Stimulated activated CD4-positive, alpha-beta T cell treated with anti-CD3 and anti-CD28 coated beads, Interleukin-12 subunit alpha, Interleukin-12 subunit beta, amount 100 ng/mL, for 4 hours (primary cell): ENCODE results near the gene SSR2.
"Not testable (repeated sequence)": the region's sequence is repeated elsewhere in the genome, so short reads cannot be mapped to it uniquely, and the experiment has no call there.

Experiments used
- DNase-seq: peaks from one replicate; pipeline ENCODE4 v3.0.0-alpha.2; 2020

Gene SSR2

DNA sequence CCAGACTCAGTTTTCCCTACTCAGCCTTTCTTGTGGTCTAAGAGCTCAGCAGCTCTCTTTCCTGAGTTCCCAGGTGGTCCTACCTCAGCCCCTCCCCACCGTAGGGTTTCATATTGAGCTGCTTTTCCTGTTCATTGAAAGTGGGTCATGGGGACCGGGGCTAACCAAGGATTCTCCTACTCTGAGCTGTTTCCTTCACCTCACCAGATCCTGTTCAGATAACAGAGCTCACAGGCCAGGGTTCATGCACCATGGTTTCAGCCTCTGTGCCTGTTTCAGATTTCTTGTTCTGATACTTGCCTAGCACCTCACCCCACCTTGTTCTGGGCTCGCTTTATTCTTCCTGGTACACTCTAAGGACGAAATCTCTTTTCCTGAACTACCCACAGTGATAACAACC lies 24.3 kb upstream of the SSR2 start:
- no peak for DNase-seq

DNA sequence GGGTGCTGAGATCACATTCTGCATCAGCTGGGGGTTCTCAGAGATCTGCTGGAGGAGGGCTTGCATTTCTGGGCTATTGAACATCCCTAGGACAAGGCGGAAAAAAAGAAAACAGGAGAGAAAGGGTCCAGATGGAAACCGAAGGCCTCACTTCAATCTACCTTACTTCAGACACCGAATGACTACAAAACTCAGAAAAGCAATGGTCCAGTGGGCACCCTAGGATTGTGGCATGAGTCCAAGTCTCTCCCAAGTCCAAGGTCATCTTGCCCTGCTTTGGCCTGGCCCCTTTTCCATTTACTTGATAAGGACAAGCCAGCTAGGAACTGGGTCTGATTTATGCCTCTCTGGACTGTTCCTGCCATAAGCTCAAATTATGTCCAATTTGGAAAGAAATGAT lies 22.1 kb upstream of the SSR2 start:
- DNase-seq = no peak

DNA sequence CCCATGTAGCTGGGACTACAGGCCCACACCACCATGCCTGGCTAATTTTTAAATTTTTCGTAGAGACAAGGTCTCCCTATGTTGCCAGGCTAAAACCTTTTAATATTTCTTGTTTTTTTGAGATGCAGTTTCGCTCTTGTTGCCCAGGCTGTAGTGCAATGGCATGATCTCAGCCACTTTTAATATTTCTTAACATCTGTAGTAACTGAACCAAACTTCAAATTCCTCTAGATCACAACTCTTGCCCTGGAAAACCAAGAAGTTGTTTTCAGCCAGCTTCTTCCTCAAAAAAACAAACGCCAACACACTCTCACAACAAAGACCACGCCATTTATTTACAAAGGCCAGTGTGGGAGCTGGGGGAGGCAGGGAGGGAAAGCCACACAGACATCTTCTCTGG lies 14.2 kb upstream of the SSR2 start:
- not testable (repeated sequence) for DNase-seq

DNA sequence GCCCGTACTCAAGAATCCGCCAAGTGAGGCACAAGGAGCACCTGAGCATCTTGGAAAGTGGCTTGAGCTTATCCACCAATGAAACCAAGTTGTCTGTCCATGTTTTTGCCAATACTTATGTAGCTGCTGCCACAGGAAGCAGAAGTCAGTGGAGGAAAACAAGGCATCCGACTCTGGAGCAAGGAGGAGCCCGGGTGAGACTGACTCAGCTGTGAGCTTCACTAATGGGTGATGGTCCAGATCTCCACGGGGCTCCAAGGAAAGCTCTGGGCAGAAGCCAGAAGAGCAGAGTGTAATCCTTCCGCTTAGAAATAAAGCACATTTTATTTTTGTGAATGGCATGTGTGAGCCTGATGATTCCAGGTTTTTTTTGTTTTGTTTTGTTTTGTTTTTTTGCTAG lies 12.3 kb upstream of the SSR2 start:
- no peak for DNase-seq

DNA sequence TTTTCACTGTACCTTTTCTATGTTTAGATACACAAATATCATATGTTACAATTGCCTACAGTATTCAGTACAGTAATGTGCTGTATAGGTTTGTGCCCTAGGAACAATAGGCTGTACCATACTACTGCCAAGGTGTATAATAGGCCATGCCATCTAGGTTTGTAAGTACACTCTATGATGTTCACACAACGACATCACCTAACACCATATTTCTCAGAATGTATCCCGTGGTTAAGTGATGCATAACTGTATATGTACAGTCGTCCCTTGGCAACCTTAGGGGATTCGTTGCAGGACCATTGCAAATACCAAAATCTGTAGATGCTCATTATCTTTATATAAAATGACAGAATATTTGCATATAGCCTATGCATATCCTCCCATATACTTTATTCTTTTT lies 5.8 kb upstream of the SSR2 start:
- no peak for DNase-seq

DNA sequence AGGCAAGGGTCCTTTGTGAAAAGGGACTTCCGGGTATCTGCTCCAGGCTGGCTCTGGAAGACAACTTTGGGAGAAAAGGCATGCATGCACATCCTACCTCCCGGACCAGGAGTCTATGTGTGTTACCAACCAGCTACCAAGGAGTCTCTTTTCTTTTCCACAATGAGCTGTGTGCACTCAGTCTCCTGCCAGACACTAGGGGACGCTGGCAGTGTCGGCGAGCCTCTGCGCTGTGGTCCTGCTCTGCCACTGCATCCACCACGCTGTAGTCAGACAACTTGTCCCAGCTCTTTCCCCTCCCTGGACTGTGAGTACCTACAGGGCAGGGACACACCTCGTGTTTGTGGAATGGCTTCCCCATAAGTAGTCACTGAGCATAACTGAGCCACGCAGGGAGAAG lies 5.1 kb upstream of the SSR2 start:
- DNase-seq = peak; percentile 7

DNA sequence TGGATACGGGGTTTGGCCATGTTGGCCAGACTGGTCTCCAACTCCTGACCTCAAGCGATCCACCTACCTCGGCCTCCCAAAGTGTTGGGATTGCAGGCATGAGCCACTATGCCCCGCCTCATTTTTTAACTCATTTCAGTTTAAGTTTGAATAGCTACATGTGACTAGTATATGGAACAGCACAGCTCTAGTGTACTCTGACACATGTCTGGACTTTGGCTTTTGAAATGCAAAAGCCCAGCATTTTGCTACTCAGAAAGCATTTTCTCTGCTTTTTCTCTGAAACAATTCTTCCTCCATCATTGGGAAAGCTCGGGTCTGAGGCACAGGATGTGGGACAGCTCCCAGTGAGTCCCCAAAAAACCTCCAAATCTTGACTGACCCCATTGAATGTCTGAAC lies 4.0 kb upstream of the SSR2 start:
- DNase-seq = no peak

DNA sequence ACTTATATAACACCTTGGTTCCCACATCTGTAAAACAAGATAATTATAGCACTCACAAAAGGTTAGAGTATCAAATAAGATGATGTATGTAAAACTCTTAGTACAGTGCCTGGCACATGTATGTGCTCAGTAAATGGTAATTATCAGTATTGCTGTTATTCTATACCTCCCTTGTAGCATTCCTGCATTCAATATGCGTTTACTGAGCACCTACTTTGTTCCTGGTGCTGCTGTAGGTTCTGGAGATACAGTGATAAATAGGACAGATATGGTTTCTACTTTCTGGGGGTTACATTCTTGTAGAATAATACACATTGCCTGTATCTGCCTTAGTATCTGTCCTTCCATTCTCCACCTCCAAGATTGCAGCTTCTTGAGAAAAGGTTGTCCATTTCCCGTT lies 1.2 kb upstream of the SSR2 start:
- no peak for DNase-seq

DNA sequence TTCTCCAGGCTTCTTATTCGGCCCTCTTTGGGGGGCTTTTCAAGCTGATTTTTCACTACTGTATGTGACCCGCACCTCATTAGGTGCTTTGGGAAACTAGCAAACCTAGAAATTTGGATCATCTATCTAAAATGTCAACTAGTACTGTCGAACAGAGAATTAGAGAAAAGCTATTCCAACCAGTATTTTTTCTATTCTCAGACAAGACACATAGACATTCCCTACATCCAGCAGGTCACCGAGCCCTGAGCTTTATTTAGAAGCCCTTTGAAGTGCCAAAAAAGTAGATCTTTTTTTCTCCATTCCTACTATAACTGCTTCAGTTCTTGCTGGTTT lies 310 bp upstream of the SSR2 start:
- no peak for DNase-seq

DNA sequence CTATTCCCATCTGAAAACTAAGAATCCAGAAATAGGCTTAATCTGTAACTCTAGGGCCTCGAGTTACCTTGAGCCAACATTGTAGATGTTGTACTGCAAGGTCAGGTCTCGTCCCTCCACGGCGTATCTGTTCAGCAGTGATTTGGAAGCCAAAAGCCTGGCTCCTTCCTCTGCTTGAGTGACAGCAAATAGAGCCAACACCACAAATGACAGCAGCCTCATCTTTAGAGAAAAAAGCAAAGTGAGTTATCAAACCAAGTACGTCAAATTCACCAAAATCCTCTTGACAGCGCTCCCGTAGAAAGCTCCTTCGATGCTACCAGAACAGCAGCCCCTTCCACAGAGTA lies 832 bp downstream of the SSR2 start:
- DNase-seq = no peak

DNA sequence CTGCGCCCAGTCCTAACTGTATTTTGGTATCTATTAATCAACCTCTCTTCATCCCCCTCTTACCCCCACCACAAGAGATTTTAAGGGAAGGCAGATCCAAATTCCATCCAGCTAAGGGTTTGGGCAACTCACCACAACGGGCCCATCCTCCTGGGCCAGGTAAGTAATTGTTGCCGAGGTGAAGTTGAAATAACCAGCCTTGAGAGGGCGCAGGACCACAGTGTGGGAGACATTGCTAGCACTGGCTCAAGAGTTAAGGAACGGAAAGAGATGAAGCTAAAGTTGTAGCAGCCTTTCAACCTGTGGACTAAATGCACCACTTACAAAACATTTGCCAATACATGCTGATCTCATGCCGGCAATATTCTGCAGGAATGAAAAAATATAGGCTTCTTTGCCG lies 5.9 kb downstream of the SSR2 start:
- DNase-seq = no peak

DNA sequence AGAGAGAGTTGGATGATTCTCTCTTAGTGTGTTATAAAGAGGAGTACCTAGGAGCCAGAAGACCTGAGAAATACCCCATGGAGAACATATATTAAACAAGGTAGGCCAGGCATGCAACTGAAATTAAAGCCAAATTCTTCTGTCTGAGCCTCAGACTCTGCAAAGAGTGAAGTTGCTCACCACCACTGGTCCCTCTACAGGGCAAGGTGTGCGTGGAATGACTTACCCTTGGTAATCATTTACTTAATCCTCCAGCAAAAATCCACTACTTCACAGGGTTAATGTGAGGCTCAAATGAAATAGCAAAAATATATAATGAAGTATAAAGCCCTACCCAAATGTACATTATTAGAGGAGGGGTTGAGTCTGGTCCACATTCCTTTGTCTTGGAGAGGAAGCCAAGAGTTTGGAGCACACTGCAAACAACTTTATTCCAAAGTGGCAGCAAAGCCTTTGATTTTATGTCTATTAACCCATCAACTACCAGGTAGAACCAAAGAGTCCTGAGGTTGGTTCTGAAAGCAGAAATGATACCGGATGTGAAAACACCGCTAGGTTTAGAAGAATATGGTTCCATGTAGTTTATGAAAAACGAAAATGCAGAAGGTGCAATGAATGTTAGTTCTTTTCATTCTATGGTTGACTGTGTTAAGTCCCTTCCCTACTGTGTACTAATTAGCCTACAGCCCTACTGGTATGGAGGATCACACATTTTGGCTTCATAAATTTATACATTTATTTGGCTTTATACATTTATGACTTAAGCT lies 8.5 kb downstream of the SSR2 start:
- no peak for DNase-seq

DNA sequence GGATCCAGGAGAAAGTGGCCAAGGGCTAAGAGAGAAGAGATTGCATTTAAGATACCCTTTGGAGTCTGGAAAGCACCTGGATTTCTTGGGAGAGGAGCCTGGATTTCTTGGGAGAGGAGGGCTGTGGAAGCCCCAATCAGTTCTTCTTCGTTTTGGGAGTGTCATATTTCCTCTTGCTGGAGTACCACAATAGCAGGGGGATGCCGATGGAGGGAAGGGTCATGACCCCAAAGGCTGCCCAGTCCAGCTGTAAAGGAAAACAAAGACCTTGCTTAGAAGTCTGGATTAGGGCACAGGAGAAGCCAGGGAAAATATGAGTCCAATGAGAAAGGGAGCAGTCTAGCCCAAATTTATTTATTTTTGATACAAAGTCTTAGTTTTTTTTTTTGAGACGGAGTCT lies 11.3 kb downstream of the SSR2 start:
- no peak for DNase-seq

DNA sequence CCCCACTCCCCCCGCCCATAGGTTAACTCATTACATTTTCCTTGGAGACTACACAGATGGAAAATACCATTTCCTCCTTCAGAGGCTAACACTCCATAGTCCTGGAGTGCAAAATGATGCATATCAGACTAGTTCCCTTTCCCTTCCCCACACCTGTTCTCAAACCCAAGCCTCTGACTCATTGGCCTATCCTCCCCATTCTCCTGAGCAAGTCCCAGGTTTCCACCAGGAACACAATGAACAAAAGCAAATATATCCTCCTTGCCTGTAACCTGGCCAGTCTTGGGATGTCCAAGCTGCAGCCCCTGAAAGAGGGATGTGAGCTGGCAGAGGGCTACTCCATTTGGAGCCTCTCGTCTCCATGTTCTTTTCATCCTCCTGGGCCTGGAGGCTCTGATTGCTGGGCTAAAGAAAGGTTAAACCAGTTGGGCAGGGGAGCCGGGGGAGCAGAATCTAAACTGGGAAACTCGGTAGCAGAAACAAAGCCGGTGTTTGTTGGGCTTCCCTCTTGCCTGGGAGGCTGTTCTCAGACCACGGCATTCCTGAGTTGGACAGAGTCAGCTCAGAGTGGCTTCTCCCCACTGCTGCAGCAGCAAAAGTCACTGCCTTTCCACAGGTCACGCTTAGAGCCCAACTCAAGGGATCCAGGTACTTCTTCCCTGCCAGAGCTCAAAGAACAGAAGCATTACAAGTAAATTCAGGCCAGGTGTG lies 13.9 kb downstream of the SSR2 start:
- DNase-seq = no peak

DNA sequence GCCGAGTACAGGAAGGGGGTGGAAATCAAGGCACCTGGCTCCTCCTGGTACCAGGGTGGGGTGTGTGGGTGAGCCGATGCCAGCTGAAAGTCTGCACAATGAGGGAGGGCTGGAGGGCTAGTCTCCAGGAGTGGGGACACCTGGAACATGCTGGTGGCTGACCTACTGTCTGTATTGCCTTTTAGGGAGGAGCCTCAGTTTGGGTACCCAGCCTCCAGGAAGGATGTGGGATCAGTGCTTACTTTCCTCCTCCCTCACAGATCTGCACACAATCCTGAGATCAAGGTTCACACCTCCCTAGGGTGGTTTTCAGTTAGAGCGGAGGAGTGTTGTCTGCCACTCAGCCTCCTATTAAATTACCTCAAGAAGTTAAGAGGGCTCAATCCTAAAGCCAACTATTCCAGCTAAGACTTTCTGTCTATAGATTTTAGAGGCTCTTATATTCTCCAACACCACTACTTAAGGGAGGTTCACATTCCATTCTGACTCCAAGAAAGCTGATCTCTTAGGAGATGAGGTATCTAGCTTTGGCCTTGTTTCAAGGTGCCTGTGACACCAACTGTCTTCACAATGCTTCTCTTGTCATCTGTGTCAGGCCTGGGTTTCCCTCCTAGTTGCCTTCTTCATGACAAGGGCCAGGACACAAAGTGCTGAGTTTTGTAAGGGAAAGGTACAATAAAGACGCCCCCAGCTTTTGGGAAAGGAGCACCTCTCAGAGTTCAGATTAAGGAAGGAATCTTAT lies 15.7 kb downstream of the SSR2 start:
- DNase-seq = no peak

DNA sequence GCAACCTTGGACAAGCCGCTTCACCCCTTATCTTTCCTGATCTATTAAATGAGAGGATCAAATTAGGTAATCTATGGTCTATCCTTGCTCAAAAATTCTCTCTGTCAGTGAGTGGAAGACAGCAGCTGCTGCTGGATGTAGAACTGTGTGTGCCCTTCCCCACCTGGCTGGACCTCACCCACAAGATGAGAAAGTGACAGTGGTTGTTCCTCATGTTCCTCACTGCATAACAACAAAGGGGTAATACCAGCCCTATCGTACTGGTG lies 16.9 kb downstream of the SSR2 start:
- DNase-seq = no peak

DNA sequence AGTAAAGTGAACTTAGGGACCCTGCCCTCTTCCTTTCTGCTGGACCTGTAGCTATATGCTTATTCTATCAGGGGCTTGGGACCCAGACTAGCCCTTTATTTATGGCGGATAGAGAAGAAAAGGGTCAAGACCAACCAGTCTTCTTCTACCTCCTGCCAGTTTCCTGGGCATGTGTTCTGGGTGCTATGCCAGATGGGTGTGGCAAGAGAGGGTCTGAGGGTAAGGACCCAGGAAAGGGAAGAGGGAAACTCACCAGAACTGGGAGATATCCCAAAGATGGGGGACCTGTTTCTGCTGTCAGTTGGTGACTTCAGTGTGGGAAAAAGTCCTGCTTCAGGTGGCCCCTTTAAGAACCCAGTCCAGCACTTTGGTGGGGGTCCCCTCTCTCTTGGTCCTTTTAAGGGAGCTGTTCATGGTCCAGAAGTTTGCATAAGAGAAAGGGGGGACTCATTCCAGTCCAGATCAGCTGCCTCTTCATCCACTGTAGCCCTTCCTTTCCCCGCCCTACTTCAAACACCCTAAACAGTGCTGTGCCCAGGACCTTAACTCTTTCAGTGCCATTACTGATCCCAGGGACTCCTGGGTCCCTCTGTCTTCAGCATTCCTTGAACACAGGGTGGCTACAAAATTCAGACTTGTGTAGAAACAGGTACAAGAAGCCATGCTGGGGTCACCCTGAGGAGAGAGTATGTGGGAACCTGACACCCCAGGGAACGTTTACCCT lies 18.4 kb downstream of the SSR2 start:
- DNase-seq = no peak

DNA sequence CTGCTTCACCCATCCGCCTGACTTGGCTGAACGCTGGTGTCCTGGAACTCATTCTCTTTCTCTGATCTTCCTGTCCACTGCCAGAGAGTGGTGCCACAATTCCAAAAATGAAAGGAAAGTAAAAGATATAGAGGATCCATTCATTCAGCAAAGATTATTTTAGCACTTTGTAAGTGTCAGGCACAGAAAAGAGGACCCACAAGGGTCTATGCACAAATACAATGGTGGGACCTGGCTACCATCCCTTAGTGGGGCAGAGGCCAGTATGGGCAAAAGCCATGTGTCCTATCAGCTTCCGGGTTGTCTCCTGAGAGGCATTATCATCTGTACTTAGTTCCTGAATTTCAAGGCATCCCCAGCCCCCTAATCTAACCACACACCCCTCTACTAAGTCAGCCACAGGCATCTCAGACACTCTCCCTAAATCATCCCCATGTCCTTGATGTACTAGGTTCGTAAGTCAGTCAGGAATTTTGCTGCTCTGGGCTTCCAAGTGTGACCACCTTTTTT lies 19.0 kb downstream of the SSR2 start:
- DNase-seq = no peak

DNA sequence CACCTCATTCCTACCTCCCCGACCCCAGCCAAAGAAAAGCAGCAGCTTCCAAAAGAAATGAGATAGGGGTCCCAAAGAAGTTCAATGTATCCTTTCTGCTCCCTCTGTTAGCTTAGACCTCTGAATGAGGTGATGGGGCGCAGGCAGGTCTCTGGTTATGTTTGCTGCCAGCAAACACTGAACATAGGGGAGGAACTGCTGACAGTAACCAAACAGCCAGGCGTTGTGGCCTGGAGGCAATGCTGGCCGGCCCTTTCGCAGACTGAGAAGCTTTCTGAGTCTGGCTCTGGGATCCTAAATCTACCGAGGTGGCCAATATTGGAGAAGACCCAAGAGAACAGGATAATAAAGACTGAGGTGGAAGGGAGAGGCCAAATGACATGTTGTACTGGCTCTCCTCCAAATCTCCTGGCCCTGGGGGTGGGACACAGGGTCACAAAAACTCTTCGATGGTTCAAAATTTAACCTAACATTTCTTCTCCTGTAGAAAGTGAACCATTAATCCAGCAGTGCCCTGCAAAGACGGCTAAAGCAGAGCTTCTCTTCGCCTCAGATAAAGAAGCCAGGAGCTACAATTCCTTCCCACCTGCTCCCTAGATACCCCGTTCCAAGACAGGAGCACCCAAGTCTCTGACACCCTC lies 19.6 kb downstream of the SSR2 start:
- DNase-seq = no peak

DNA sequence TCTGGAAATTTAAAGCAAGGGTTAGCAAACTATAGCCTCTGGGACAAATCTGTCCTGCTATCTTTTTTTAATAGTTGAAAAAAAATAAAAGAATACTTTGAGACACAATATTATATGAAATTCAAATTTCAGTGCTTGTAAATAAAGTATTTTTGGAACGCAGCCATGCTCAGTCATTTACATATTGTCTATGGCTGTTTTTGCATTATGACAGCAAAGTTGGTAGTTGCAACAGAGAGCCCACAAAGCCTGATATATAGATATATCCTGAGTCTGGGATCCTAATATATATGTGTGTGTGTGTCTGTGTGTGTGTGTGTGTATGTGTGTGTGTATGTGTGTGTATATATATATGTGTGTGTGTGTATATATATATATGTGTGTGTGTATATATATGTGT lies 20.8 kb downstream of the SSR2 start:
- no peak for DNase-seq

DNA sequence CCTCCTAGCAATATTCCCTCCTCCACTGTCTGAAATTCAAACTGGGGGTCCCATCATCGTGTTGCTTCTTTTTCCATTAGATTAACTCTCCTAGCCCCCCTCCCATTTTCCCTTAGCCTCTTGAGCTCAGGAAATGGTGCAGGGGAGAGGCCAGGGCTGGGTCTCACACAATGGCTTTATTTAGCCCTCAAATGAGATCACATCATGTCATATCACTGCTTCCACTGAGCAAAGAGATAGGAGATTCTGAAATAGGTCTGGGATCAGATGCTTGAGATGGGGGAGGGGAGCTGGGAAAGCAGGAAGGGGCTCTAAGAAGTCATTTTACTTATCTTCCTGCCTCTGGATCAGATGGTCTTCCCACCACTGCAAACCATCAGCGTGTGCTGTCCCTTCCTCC lies 24.6 kb downstream of the SSR2 start:
- DNase-seq = no peak

DNA sequence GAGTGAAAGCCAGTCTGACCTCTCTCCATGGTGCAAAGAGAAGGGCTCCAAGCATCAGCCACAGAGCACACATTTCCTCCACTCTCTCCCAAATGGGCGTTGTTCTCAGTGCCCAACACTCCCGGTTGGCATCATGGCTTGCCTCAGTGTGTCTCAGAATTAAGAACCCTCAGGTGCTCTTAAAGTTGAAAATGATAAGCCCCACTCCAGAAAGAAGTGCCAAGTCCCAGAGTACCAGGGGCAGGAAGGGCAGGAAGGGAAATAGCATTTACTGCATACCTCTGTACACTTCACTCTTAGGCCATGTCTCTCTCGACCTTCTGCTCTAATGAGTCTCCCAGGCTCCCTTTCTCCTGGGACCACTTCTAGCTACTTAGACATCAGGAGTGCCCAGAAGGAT lies 27.2 kb downstream of the SSR2 start:
- no peak for DNase-seq

DNA sequence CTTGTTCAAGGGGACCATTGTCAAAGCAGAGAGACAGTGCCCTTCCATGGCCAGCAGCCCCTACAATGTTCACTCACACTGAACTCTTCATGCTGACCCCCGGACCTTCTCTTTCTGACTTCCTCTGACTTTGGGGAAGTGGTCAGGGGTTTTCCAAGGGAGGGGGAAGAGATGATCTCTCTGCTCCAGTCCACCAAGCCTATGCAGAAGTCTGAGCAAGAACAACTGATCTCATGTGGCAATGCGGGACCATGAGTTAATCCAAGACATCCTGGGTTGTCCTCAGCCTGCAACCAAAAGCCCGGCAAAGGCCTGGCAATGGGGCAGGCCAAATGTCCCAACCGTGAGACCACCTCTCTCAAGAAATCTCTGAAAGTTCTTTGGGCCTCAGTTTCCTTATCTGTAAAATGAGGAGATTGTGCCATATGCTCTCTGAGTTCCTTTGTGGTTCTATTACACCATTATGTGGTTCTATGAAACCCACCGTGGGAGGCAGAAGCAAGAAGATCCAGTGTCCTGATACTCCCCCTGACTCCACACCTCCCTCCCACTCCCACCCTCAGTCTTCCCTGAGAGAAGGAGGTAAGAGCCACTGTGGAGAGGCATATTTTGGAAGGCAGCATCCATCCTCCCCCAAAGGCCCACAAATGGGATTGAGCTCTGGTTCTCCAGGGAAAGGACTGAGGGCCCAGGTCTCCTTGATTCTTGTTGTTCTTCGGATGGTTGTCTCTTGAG lies 30.6 kb downstream of the SSR2 start:
- no peak for DNase-seq
